Vagina (tissue), 2 donors: Measurements from ENCODE around the gene SPATA16. TPM values are rescaled to one million over a fixed set of nuclear protein-coding genes. Genes with fewer than 3 reads are reported as not detected.

Experiments
- DNase-seq, 2 donors: peaks; one replicate each; pipeline ENCODE4 v3.0.0-alpha.2; 2017; ENCODE audit errors: extremely low spot score in 2 of 2
- H3K27ac ChIP-seq: fragments of 200-600 bp; sonication (generic); one replicate; pipeline ENCODE4 v1.5.1; 2019
- H3K27me3 ChIP-seq: fragments of 200-600 bp; sonication (generic); one replicate; pipeline ENCODE4 v1.5.1; 2019
- H3K36me3 ChIP-seq, 2 donors: fragments of 200-600 bp; sonication (generic); one replicate each; pipeline ENCODE4 v1.5.1; 2017 to 2019
- H3K4me1 ChIP-seq: fragments of 200-600 bp; sonication (generic); one replicate; pipeline ENCODE4 v1.5.1; 2019
- H3K4me3 ChIP-seq, 2 donors: fragments of 200-600 bp; sonication (generic); 1 replicate in 1 of 2; 2 replicates in 1 of 2; pipeline ENCODE4 v1.5.1; 2016 to 2019
- H3K9me3 ChIP-seq: fragments of 200-600 bp; sonication (generic); one replicate; pipeline ENCODE4 v1.5.1; 2019
- CTCF ChIP-seq, 3 experiments: fragments of 450-650 bp in 2 of 3; fragments of 200-600 bp in 1 of 3; sonication (generic) in 1 of 3; IDR thresholded peaks; one replicate each; pipeline ENCODE4 v1.5.1; 2017 to 2019; ENCODE audit warnings: antibody characterized with exemption in 3 of 3, mild to moderate bottlenecking in 2 of 3, moderate library complexity in 2 of 3
- POLR2A ChIP-seq, 2 donors: fragments of 450-650 bp; IDR thresholded peaks; one replicate each; pipeline ENCODE4 v1.6.1; 2017; ENCODE audit warnings: antibody characterized with exemption in 2 of 2, mild to moderate bottlenecking in 2 of 2, moderate library complexity in 2 of 2
- POLR2AphosphoS5 ChIP-seq, 2 donors: sonication (generic); formaldehyde crosslinking; IDR thresholded peaks; one replicate each; pipeline ENCODE4 v1.9.0; 2017; ENCODE audit warnings: antibody characterized with exemption in 2 of 2, mild to moderate bottlenecking in 2 of 2, low read depth in 1 of 2; ENCODE audit not compliant: insufficient read depth in 1 of 2
- intact Hi-C: fragments of 100-400 bp; cut with DNase I; formaldehyde crosslinking; loops from one replicate; pipeline ENCODE4 v1.15.1; 2023
- total RNA-seq: library from RNA; depleted of rRNA; stranded (reverse); fragments of >200 nt; gene quantifications from one replicate; pipeline ENCODE4 v1.2.3, GENCODE V29; 2016

SPATA16 gene
- total RNA-seq, 1 donor from 2014 or later = not detected

DNA sequence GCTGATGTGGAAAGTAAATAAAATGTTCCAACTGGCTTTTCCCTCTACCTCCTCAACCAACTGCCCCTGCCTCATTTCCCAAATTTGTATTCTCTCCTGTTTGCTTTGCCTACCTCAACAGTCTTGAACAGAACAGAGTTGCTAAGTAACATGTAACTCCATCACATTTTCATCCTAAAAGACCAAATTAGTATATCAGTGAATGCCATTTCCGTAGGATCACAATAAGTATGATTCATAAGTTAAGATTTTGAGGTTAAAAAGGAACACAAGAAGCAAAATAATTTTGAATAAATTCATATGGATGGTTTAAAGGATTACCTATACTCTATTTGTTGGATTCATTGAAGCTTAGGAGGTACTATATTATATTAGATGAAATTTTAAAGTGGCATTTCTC, 235.6 kb downstream of the SPATA16 start:
- Histone ChIP-seq H3K27me3 (no peaks in the 10 kb centered on the region), H3K9me3 (no peaks in the 10 kb centered on the region), H3K4me1 (no peaks in the 10 kb centered on the region), H3K36me3 (no peaks in the 10 kb centered on the region), H3K27ac (no peak overlapping the region), H3K4me3 (no peak overlapping the region)
- intact Hi-C loops = no loop called here
- TF ChIP-seq POLR2A (IDR thresholded peaks at IDR 0.05) = no peak
- no peak for TF ChIP-seq POLR2AphosphoS5 (IDR thresholded peaks at IDR 0.05; ENCODE audit: insufficient read depth in 1 of 2, low read depth in 1 of 2)
- no peak for TF ChIP-seq CTCF (IDR thresholded peaks at IDR 0.05)
- DNase-seq = no peak

- intact Hi-C loops = no loop called here
- DNase-seq = no peak
- H3K4me1 ChIP-seq = no peaks in the 10 kb centered on the region
- H3K27ac ChIP-seq = no peak overlapping the region
- H3K9me3 ChIP-seq = no peaks in the 10 kb centered on the region
- no peak overlapping the region for H3K4me3 ChIP-seq
- no peaks in the 10 kb centered on the region for H3K27me3 ChIP-seq
- TF ChIP-seq CTCF (IDR thresholded peaks at IDR 0.05) = no peak
- TF ChIP-seq POLR2A (IDR thresholded peaks at IDR 0.05) = no peak
- no peak for TF ChIP-seq POLR2AphosphoS5 (IDR thresholded peaks at IDR 0.05; ENCODE audit: insufficient read depth in 1 of 2, low read depth in 1 of 2)
- H3K36me3 ChIP-seq = no peaks in the 10 kb centered on the region
Measured at GRCh38 chr3:172904711-172905373, 236.2 kb downstream of the SPATA16 start.

GRCh38 chr3:172903642-172904320, 237.3 kb downstream of the SPATA16 start:
- no peaks in the 10 kb centered on the region for H3K36me3 ChIP-seq
- no peak overlapping the region for H3K4me3 ChIP-seq
- H3K9me3 ChIP-seq = no peaks in the 10 kb centered on the region
- H3K27ac ChIP-seq = no peak overlapping the region
- intact Hi-C loops = no loop called here
- no peaks in the 10 kb centered on the region for H3K27me3 ChIP-seq
- no peaks in the 10 kb centered on the region for H3K4me1 ChIP-seq
- no peak for DNase-seq
- no peak for TF ChIP-seq POLR2AphosphoS5 (IDR thresholded peaks at IDR 0.05; ENCODE audit: insufficient read depth in 1 of 2, low read depth in 1 of 2)
- TF ChIP-seq CTCF (IDR thresholded peaks at IDR 0.05) = no peak
- TF ChIP-seq POLR2A (IDR thresholded peaks at IDR 0.05) = no peak

DNA sequence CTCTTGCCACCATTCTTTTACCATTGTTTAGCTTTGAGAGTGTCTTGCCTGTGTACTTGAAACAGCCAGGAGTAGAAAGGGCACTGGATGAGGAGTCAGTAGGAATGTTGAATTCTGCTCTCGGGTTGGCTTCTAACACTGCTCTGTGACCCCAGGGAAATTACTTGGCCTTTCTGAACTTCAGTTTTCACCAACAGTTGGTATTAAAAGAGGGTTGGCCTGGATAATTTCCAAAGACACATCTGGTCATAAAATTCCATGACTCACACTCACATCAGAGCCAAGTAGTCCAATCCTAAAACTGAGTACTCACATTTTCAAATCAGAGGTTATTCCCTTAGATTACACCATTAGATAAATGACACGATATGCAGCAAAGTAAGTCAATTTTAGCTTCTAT, 248.9 kb downstream of the SPATA16 start:
- no peaks in the 10 kb centered on the region for H3K27me3 ChIP-seq
- no peak overlapping the region for H3K4me3 ChIP-seq
- peaks cover 7% of the 10 kb centered on the region for H3K4me1 ChIP-seq
- DNase-seq = no peak
- no peaks in the 10 kb centered on the region for H3K9me3 ChIP-seq
- intact Hi-C loops = no loop called here
- H3K36me3 ChIP-seq = no peaks in the 10 kb centered on the region
- TF ChIP-seq POLR2A (IDR thresholded peaks at IDR 0.05) (no peak), POLR2AphosphoS5 (IDR thresholded peaks at IDR 0.05; ENCODE audit: insufficient read depth in 1 of 2, low read depth in 1 of 2) (no peak), CTCF (IDR thresholded peaks at IDR 0.05) (no peak)
- no peak overlapping the region for H3K27ac ChIP-seq

DNA sequence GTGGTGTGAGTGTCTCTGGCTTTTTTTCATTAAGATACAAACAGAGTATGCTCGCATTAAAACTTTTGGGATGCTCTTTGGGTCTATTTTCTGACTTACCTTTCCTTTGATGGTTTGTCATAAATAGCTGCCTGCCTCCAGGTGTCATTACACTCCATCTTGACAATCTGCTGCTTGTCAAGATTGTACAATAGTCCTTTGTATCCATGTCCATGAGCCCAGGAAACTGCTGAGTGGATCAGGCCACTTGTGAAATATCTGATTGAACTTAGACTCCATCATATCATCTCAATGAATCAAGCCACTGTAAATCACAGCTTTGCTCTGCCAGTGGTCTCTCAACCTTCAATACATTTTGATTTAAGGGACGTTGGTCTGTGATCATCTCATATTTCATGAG, 255.3 kb downstream of the SPATA16 start:
- TF ChIP-seq POLR2A (IDR thresholded peaks at IDR 0.05) (no peak), POLR2AphosphoS5 (IDR thresholded peaks at IDR 0.05; ENCODE audit: insufficient read depth in 1 of 2, low read depth in 1 of 2) (no peak), CTCF (IDR thresholded peaks at IDR 0.05) (no peak)
- H3K9me3 ChIP-seq = no peaks in the 10 kb centered on the region
- H3K27ac ChIP-seq = no peak overlapping the region
- H3K4me3 ChIP-seq = no peak overlapping the region
- H3K27me3 ChIP-seq = no peaks in the 10 kb centered on the region
- no peaks in the 10 kb centered on the region for H3K36me3 ChIP-seq
- DNase-seq = no peak
- H3K4me1 ChIP-seq = no peaks in the 10 kb centered on the region
- intact Hi-C loops = no loop called here
